Sigmoid colon (tissue), 4 donors: ENCODE results near the gene ANKRD6.

ENCODE experiments used
- EP300 ChIP-seq, 4 donors: sonication (generic); formaldehyde crosslinking; IDR thresholded peaks; one replicate each; pipeline ENCODE4 v1.6.1; 2017; ENCODE audit warnings: antibody characterized with exemption in 4 of 4
- POLR2A ChIP-seq, 2 donors: fragments of 450-650 bp; IDR thresholded peaks; one replicate each; pipeline ENCODE4 v1.6.1; 2016; ENCODE audit warnings: antibody characterized with exemption in 2 of 2, mild to moderate bottlenecking in 2 of 2, moderate library complexity in 2 of 2
- POLR2AphosphoS5 ChIP-seq, 4 donors: sonication (generic); formaldehyde crosslinking; IDR thresholded peaks; one replicate each; pipeline ENCODE4 v1.6.1; 2017; ENCODE audit warnings: antibody characterized with exemption in 4 of 4
- TF ChIP-seq, protein P1 (sequence below), 4 experiments: fragments of 450-650 bp in 3 of 4; fragments of 200-600 bp in 1 of 4; IDR thresholded peaks; one replicate each; pipeline ENCODE4 v1.5.1; 2016 to 2019; ENCODE audit warnings: antibody characterized with exemption in 4 of 4, mild to moderate bottlenecking in 3 of 4, moderate library complexity in 2 of 4

DNA sequence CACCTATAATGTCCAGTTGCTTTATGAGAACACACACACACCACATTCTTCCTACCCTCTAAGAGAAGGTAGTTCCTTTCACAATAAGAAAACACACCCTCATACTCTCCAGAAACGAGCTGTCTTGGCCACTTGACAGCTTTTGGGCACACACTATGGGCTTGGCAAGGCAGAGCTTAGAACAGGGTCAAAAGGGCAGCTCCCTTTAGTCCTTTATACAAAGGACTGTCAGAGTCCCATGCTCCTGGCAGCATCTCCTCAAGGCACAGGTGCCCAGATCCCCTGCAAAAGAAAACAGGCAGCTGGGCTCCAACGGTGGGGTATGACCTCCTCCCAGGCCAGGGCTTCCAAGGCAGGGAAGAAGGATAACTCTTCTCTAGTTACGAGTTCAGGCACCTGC, 210.5 kb downstream of the ANKRD6 start:
- TF ChIP-seq, protein P1, sequence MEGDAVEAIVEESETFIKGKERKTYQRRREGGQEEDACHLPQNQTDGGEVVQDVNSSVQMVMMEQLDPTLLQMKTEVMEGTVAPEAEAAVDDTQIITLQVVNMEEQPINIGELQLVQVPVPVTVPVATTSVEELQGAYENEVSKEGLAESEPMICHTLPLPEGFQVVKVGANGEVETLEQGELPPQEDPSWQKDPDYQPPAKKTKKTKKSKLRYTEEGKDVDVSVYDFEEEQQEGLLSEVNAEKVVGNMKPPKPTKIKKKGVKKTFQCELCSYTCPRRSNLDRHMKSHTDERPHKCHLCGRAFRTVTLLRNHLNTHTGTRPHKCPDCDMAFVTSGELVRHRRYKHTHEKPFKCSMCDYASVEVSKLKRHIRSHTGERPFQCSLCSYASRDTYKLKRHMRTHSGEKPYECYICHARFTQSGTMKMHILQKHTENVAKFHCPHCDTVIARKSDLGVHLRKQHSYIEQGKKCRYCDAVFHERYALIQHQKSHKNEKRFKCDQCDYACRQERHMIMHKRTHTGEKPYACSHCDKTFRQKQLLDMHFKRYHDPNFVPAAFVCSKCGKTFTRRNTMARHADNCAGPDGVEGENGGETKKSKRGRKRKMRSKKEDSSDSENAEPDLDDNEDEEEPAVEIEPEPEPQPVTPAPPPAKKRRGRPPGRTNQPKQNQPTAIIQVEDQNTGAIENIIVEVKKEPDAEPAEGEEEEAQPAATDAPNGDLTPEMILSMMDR (IDR thresholded peaks at IDR 0.05), result no peak
- TF ChIP-seq POLR2A (IDR thresholded peaks at IDR 0.05) (no peak), EP300 (IDR thresholded peaks at IDR 0.05) (no peak), POLR2AphosphoS5 (IDR thresholded peaks at IDR 0.05) (no peak)
